HG03280 (cell line): Measurements from ENCODE around the gene IFT122.
A peak's percentile ranks its signal among the peaks of the same experiment; 100 is the strongest.

Experiments
- ATAC-seq: cut with Tn5 transposase; IDR thresholded peaks from one replicate; pipeline ENCODE4 v1.9.1; 2021; ENCODE audit warnings: mild to moderate bottlenecking, moderate library complexity; ENCODE audit not compliant: unreplicated experiment

Gene IFT122

DNA sequence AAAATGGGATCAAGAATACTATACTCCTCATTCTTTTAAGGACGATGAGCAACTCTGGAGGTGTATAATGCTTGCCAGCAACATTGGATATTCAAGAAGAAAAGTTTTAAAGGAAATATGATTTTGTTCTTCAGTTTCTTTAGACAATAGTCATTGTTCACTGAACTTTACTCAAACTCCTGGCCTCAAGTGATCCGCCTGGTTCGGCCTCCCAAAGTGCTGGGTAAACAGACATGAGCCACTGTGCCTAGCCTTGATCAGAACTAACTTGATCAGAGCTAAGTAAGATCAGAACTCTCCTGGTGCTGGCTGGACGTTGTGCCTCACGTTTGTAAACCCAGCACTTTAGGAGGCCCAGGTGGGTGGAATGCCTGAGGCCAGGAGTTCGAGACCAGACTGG, 24.2 kb upstream of the IFT122 start:
- ATAC-seq, result no peak

DNA sequence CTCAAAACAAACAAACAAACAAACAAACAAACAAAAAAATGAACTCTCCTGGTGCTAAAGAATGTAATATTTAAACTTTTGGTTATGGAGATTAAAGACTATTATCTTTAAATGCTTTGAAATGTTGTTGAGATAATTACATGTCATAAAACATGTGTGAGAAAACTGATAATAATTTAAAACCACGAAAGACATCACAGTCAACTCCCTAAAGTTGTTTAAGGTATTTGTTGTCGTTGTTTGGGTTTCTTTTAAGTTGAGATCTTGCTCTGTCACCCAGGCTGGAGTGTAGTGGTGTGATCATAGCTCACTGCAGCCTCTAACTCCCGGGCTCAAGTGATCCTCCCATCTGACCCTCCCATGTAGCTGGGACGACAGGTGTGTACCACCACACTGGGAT, 23.6 kb upstream of the IFT122 start:
- ATAC-seq, result no peak

DNA sequence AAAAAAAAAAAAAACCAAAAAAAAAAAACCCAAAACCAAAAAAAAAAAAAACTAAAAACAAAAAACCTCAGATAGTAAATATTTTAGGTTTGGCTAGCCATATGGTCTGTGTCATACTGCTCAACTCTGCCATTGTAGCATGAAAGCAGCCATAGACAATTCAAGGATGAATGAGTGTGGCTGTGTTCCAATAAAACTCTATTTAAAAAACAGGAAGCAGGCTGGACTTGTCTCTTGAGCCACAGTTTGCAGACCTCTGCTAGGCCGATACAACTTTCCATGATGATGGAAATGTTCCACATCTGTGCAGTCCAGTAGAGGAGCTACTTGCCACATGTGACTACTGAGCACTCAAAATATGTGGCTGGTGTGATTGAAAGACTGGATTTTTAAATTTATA, 22.7 kb upstream of the IFT122 start:
- ATAC-seq, result no peak

DNA sequence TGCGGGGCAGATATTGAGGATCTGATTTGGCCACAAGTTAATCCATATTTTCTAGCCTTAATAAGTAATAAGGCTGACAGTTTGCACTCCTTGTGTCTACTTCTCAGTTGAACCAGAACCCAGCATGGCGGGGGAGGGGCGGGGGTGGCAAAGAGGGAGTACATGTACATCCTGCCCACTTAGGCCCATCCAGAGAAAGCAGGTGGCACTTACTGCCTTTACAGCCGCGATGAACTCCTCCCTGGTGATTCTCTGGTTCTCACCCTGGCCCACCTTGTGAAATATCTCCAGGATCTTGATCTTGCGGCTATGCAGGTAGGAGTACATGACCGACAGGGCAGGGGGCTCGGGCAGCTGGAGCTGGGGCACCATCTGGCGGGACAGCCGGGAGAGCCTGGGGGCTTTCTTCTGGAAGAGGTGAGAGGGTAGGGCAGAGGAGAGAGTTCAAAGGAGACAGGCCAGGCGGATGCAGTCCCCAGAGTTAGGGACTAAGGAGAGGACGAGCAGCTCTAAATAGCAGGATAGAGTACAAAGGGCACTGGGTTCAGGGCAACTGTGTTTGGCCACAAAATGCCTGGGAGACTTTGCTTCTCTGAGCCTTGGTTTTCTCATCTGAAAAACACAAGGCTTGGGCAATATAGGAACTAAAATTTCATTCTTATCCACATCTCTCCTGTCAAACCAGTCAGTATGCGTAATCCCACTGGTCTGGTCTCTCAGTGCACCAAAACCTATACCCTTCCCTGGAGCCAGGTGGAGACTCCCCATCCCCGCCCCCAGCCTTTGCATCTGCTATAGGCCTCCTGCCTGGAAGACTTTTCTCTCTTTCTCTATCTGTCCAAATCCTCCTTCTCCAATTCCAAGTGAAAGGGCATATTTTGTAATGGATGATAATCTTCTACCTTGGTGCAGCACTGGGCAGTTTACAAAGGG, 21.7 kb upstream of the IFT122 start:
- ATAC-seq, result no peak

DNA sequence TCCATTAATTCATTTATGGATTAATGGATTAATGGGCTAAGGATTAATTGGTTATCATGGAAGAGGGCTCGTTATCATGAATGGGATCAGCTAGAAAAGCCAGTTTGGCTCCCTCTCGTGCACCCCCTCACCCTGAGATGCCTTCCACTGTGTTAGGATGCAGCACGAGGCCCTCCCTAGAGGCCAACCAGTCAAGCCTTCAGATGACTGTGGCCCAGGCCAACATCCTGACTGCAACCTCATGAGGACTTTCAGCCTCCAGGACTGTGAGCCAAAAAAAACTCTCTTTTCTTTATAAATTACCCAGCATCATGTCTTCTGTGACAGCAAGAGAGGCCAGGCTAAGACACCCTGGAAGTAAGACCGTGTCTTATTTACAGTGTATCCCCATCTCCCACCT, 20.5 kb upstream of the IFT122 start:
- ATAC-seq, result no peak

DNA sequence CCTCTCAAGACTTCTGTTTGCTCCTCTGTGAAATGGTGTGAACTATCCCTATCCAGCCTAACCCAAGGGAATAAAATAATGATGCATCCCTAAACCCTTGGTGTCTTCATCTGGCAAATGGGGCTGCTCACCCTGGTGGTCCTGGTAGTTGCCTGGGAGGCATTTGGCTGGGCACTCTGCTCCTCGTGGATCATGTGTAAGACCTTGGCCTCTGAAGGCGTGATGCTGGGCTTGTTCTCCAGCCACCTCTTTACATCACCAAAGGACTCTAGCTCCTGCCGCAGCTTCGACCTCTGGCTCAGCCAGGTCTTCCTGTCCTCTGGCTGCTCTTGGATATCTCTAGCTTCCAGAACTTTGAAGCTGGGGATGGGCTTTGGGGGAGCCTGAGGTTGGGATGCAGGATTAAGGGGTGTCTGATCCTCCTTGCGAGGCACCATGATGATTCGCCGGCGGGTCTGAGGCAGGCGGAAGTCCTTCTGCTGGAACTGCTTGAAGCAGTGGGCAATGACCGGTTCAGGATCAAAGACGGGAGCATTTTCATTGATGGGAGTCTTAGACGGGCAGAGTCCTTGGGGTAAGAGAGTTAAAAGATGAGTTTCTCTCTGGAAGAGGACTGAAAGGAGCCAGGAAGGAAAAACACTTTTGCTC, 18.7 kb upstream of the IFT122 start:
- ATAC-seq, result no peak

DNA sequence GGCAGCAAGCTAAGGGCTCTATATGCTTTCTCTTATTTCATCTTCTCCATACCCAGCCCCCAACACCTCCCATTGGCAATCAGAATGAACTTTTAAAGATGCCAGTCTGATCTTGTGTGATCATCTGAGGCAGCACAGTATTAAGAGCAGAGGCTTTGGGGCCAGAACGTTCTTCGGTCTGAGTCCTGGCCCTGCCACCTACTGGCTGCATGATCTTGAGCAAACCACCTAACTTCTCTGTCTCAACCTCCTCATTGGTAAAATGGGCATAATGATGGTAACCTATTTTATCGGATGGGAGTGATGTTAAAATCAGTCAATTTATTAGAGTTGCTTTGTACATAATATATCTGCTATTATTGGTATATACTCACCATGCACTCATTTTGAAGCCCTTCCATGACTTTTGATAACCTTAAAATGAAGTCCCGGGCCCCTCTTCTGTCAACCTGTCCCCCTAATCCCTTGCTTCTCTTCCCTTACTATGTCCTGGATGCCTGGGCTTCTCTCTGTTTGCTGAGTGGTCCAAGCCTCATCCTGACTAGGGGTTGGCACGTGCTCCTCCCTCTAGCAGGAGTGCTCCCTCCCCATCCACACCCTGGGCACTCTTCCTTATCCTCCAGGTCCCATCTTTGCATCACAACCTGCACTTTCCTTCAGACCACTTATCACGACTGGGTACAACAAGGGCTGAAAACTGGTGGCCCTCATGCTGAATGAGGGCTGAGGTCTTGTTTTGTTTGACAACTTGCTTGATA, 17.9 kb upstream of the IFT122 start:
- ATAC-seq, result no peak

DNA sequence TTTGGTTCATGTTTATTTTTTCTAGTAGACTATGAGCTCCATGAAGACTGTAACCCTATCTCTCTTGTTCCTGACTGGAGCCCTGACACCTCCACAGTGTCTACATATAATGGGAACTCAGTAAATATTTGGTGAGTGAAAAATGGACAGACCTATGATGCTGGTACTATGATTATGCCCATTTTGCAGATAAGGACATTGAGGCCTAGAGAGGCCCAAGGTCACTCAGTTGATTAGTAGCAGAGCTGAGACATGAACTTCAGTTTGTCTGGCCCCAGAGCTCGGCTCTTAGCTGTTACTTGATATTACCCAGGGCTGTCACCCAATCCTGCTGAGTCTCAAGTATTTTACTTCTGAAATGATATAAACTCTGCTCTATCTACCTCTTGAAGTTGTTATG, 17.1 kb upstream of the IFT122 start:
- ATAC-seq, result no peak

DNA sequence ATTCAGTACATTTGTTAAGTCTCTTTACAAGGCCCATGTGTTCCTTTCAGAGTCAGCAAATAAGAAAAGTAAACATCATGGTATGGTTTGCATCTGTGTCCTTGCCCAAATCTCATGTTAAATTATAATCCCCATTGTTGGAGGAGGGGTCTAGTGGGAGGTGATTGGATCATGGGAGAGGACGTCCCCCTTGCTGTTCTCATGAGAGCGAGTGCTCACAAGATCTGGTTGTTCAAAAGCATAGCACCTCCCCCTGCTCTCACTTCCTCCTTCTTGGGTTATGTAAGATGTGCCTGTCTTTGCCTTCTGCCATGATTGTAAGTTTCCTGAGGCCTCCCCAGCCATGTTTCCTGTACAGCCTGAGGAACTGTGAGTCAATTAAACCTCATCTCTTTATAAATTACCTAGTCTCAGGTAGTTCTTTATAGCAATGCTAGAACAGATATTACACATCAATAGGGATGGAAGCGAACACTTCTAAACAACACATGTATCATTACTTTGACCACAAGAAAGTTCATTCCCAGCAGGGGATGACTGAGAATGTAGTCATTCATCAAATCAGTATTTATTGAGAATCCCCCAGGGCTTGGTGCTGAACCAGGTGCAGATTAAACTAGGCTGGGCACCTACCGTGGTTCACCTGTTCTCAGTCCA, 15.7 kb upstream of the IFT122 start:
- ATAC-seq, result peak; percentile 69

DNA sequence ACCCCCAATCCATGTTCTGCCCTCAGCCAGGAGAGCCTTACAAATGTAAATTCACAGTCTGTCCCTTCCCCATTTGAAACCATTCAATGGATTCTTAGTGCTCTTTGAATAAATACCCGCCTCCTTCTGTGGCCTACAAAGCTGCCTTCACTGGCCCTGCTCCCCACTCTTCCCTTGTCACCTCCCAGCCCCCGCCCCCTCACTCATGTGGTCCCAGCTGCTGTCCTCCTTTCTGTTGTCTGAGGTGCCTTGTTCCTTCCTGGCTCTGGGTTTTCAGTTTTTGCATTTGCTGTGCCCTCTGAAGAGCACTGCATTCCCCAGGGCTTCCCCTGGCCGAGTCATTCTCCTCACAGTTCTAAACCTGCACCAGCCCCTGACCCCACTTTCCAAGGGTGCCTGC, 14.8 kb upstream of the IFT122 start:
- no peak for ATAC-seq

DNA sequence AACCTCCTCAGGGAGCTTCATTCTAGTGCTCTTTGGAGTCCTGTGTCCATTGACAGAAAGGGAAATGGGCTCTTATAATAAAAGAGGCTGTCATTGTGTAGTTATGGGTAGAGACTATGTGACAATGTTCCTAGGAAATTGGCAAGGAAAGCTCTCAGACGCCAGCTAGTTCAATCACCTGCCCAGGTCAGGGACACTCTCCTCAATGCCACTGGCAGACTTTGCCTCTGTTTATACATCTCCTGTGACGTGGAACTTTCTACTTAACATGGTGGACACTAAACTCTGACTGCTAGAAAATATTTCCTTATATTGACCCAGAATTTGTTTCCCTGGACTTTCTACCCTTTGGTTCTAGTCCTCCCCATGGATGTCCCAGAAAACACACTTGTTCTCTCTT, 14.4 kb upstream of the IFT122 start:
- no peak for ATAC-seq

DNA sequence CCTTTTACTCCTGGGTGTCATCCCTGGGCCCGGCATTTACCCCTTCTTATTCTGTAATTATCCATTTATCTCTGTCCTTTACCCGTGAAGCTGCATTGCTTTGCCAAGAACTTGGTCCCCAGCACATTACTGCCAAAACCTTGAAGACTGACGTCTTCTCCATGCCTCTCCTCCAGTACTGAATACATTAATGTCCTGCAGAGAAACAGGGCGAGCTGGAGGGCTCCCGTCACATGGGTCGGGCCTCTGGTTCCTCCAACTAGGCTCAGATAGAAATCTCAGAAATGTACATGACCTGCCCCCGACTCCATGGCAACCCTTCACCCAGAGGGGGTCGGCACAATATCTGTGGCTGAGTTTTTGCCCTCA, 12.0 kb upstream of the IFT122 start:
- ATAC-seq, result no peak

DNA sequence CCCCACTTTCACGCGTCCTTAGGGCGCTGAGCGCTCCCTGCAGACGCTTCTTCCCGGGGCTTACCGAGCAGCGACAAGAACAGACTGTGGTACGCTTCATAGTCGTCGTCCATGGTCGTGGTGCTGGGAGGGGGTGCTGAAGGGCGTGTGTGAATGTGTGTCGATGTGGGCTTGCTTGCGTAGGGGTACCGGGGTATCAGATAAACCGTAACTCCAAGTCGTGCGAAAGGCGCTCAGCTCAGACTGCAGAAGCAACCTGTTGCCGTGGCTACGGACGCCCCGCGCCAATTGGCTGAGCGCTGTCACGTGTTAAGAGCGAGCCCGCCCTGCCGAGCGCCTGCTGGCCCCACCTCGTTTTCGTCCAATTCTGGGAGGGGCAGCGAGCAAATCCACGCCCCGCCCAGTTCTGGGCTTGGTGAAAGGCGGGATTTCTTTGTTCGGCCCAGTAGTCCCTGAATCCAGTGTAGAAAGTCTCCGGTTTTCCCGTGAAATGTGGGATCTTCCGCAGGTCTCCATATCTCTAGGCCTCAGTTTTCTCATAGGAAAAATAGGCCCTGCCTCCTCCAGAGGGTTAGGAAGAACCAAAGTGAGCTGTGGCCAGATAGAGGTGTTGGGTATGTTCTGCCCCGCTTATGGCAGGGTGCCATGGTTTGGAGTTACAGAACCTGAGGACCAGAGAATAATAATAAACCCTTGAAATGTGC, 11.5 kb upstream of the IFT122 start, which contains the start of gene EFCAB12:
Gene EFCAB12, minus strand, starts transcription at position 261 of the 704 bp plus-strand sequence. Its CDS starts 148 bp downstream, at position 113.
- ATAC-seq, result peak; percentile 86

DNA sequence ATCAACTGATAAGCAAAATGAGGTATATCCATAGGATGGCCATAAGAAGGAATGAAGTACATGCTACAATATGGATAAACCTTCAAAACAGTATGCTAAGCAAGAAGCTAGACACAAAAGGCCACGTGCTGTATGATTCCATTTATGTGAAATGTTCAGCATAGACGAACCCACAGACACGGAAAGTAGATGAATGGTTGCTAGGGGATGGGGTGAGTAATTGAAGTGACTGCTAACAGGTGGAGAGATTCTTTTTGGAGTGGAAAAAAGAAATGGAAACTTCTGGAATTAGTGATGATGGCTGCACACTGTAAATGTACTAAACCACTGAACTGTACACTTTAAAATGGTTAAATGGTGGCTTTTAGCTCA, 11.0 kb upstream of the IFT122 start:
- ATAC-seq, result no peak

DNA sequence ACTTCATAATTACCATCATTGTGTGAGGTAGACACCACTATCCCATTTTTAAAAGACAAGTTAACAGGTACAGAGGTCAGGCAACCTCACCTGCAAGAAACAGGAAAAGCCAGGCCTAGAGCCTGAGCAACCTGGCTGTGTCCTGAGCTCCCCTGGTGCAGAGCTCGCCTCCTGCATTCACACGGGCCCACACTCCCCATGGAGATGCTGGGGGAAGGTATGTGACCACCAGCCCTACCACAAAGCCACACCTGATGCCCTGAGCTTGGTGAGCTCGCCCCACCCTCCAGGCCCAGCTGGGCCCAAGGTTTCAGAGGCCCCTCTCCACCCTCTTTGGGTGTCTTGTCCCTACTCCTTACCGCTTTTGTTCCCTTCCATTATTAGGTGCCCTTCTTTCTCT, 10.4 kb upstream of the IFT122 start:
- ATAC-seq, result no peak

DNA sequence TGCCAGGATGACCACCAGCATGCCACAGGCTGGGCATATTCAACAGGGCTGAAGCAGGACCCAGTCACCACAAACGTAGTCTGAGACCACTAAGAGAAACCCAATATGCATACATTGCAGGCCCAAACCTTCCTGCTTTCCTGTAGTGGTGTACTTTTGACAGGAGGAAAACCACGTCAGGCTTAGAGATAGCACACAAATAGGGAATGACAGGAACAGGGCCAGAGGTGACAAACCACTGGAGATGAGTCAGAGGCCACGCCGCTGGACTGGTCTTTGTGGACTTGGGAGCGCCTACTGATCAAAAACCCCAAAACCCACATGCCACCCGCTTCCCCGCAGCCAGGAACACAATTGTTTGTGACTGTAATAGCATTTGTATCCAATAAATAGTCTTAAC, 8.0 kb upstream of the IFT122 start:
- no peak for ATAC-seq

DNA sequence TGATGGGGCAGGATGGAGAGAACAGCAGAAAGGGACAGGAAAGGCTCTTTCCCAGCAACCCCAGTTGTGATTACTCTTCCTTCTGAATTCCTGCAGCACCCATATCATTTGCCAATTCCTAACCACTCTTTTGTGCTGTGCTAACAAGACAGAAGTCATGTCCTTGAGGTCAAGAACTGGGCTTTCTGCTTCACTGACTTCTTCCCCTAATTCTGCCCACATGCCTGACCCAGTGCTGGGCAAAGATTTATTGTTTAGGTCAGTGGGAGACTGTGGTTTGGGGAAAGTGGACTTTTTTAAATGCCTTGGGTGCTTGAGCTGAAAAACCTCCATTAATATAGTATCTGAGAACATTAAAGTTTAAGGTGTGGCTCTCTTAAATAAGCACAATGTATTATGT, 7.4 kb upstream of the IFT122 start:
- no peak for ATAC-seq

DNA sequence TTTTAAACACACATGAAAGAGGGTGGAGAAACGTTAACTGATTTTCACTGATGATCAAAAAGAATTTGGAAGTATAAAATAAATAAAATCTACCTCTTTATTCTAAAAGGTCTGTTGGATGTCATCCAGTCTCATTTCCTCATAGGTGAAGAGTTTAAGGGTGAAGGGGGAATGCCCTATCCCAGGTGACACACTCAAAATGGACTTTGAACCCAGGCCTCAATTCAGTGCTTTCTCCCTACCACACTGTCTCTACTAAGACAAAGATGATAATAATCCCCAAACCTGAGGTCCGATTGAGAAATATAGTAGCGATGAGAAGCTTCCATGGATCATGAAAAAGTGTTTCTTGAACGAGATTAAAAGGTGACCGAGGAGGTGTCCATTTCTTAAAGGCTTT, 6.5 kb upstream of the IFT122 start:
- ATAC-seq, result no peak

DNA sequence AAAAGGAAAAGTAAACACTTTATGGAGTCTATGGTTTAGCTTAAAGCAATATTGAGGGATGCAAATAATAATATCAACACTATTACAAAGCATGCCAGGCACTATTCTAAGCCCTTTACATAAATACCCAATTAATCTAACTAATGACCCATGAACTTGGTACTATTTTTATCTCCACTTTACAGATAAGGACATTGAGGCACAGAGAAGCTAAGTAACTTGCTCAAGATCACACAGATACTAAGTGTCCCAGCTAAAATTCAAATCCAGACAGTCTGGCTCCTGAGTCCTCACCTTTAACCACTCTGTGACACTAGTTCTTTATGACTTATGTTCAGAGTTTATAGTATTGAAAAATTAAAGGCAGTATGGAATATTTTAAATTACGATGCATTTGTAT, 5.9 kb upstream of the IFT122 start:
- ATAC-seq, result no peak

DNA sequence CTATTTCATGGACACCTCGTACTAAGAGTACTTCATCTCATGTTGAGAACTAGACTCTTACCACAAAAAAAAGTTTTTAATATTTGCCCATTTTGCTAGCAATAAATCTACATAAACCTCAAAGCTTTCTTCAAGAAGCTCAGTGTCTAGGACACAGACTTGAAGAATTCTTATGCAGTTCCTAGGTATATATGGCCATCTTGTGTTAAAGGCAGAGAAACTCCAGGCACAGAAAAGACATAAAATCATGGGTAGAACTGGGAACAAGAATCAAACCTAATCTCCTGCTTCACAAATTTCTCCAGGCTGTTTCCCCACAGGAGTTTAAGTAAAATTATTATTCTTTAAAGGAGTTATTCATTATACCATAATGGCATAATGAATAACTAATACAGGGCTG, 4.7 kb upstream of the IFT122 start:
- ATAC-seq, result no peak
